ENCODE results near the gene GRK1.

GRCh38 chr13:113671066-113672001 lies 4.3 kb downstream of the GRK1 start:
- no peak for TF ChIP-seq ASH2L (IDR thresholded peaks at IDR 0.05; ENCODE audit: low read length)
- TF ChIP-seq POLR2A (IDR thresholded peaks at IDR 0.05; ENCODE audit: control extremely low read depth in 1 of 2, low read depth in 2 of 2, low read length in 2 of 2): no peak
- TF ChIP-seq, protein P1, sequence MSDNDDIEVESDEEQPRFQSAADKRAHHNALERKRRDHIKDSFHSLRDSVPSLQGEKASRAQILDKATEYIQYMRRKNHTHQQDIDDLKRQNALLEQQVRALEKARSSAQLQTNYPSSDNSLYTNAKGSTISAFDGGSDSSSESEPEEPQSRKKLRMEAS (IDR thresholded peaks at IDR 0.05): no peak
- no peak for TF ChIP-seq RAD21 (IDR thresholded peaks at IDR 0.05 in 1 of 2, conservative IDR thresholded peaks at IDR 0.05 in 1 of 2; ENCODE audit: low read depth in 2 of 2, low read length in 2 of 2)
- TF ChIP-seq EGR1 (IDR thresholded peaks at IDR 0.05; ENCODE audit: borderline replicate concordance, low read depth, low read length): no peak
- no peak for TF ChIP-seq CTCF (IDR thresholded peaks at IDR 0.05; ENCODE audit: control extremely low read depth in 1 of 3, insufficient read depth in 1 of 3, low read depth in 1 of 3, low read length in 3 of 3)
- no peak for TF ChIP-seq EP300 (IDR thresholded peaks at IDR 0.05; ENCODE audit: borderline replicate concordance in 1 of 2, low read depth in 2 of 2, low read length in 2 of 2)
